NT2/D1 (cell line): ENCODE results near the gene TBC1D10A.

Experiments
- DNase-seq: peaks from one replicate; pipeline ENCODE4 v3.0.0-alpha.2; 2011; ENCODE audit warnings: low read depth, low spot score
- H3K27me3 ChIP-seq: 2 replicates; pipeline ENCODE4 v1.6.0; 2011; ENCODE audit warnings: mild to moderate bottlenecking; ENCODE audit not compliant: insufficient read length, insufficient read depth
- H3K36me3 ChIP-seq: 2 replicates; pipeline ENCODE4 v1.6.1; 2011; ENCODE audit warnings: mild to moderate bottlenecking, low read length, mixed read lengths; ENCODE audit not compliant: insufficient read depth, insufficient read length
- H3K4me1 ChIP-seq: 2 replicates; pipeline ENCODE4 v1.5.1; 2011; ENCODE audit not compliant: insufficient read depth, insufficient read length
- H3K4me3 ChIP-seq: 2 replicates; pipeline ENCODE4 v1.5.1; 2011; ENCODE audit warnings: low read depth; ENCODE audit not compliant: insufficient read length
- H3K9ac ChIP-seq: 2 replicates; pipeline ENCODE4 v1.6.0; 2011; ENCODE audit warnings: low read depth; ENCODE audit not compliant: insufficient read length
- H3K9me3 ChIP-seq: 2 replicates; pipeline ENCODE4 v1.5.1; 2011; ENCODE audit warnings: mild to moderate bottlenecking, low read length; ENCODE audit not compliant: insufficient read depth
- SUZ12 ChIP-seq: IDR thresholded peaks from 2 replicates; pipeline ENCODE4 v1.6.1; 2011; ENCODE audit not compliant: insufficient read length, insufficient read depth; ENCODE audit errors: extremely low read depth
- YY1 ChIP-seq: IDR thresholded peaks from 2 replicates; pipeline ENCODE4 v1.6.1; 2011; ENCODE audit not compliant: insufficient read length, insufficient read depth
- ZNF274 ChIP-seq: IDR thresholded peaks from 2 replicates; pipeline ENCODE4 v1.6.1; 2011; ENCODE audit warnings: mild to moderate bottlenecking, low read depth, low read length

Gene TBC1D10A

GRCh38 chr22:30260682-30261081 is 66.1 kb downstream of the TBC1D10A start:
- Histone ChIP-seq H3K36me3 (no peaks in the 10 kb centered on the region), H3K9ac (no peak overlapping the region), H3K4me1 (peaks cover 24% of the 10 kb centered on the region), H3K27me3 (no peaks in the 10 kb centered on the region), H3K9me3 (no peaks in the 10 kb centered on the region), H3K4me3 (no peak overlapping the region)
- TF ChIP-seq YY1: no peak
- no peak for TF ChIP-seq ZNF274
- TF ChIP-seq SUZ12: no peak
- DNase-seq: no peak

- TF ChIP-seq YY1: no peak
- TF ChIP-seq SUZ12: no peak
- no peak for TF ChIP-seq ZNF274
- Histone ChIP-seq H3K9me3 (no peaks in the 10 kb centered on the region), H3K4me3 (no peak overlapping the region), H3K36me3 (no peaks in the 10 kb centered on the region), H3K27me3 (no peaks in the 10 kb centered on the region), H3K4me1 (peaks cover 24% of the 10 kb centered on the region), H3K9ac (no peak overlapping the region)
- DNase-seq: no peak
Observed at GRCh38 chr22:30260276-30260675, 66.5 kb downstream of the TBC1D10A start.

- peaks cover 29% of the 10 kb centered on the region for H3K4me1 ChIP-seq
- H3K9ac ChIP-seq: no peak overlapping the region
Observed at GRCh38 chr22:30254314-30254713, 72.4 kb downstream of the TBC1D10A start.

GRCh38 chr22:30253205-30253852 is 73.4 kb downstream of the TBC1D10A start:
- H3K4me3 ChIP-seq: no peak overlapping the region
- H3K27me3 ChIP-seq: no peaks in the 10 kb centered on the region
- TF ChIP-seq YY1 (no peak), SUZ12 (no peak), ZNF274 (no peak)
- no peaks in the 10 kb centered on the region for H3K9me3 ChIP-seq
- H3K36me3 ChIP-seq: peaks cover 5% of the 10 kb centered on the region
- H3K9ac ChIP-seq: peak overlapping the region; percentile 50
- DNase-seq: no peak
- H3K4me1 ChIP-seq: peaks cover 31% of the 10 kb centered on the region

More at GRCh38 chr22:30254314-30254713, 72.4 kb downstream of the TBC1D10A start:
- H3K4me3 ChIP-seq: no peak overlapping the region
- no peak for TF ChIP-seq ZNF274
- TF ChIP-seq YY1: no peak
- TF ChIP-seq SUZ12: no peak
- no peaks in the 10 kb centered on the region for H3K27me3 ChIP-seq
- H3K36me3 ChIP-seq: peaks cover 5% of the 10 kb centered on the region
- no peak for DNase-seq
- no peaks in the 10 kb centered on the region for H3K9me3 ChIP-seq

- no peak for DNase-seq
- TF ChIP-seq ZNF274 (no peak), SUZ12 (no peak), YY1 (no peak)
- Histone ChIP-seq H3K9me3 (no peaks in the 10 kb centered on the region), H3K9ac (peak overlapping the region; percentile 50), H3K36me3 (peaks cover 5% of the 10 kb centered on the region), H3K4me1 (peaks cover 28% of the 10 kb centered on the region), H3K4me3 (no peak overlapping the region), H3K27me3 (no peaks in the 10 kb centered on the region)
Observed at GRCh38 chr22:30252411-30253204, 74.1 kb downstream of the TBC1D10A start.

GRCh38 chr22:30251711-30252110 is 75.0 kb downstream of the TBC1D10A start:
- H3K4me3 ChIP-seq: no peak overlapping the region
- TF ChIP-seq ZNF274 (no peak), SUZ12 (no peak), YY1 (no peak)
- no peaks in the 10 kb centered on the region for H3K27me3 ChIP-seq
- no peaks in the 10 kb centered on the region for H3K9me3 ChIP-seq
- H3K9ac ChIP-seq: no peak overlapping the region
- DNase-seq: no peak
- peaks cover 26% of the 10 kb centered on the region for H3K4me1 ChIP-seq
- H3K36me3 ChIP-seq: peaks cover 5% of the 10 kb centered on the region

GRCh38 chr22:30250661-30251267 is 76.0 kb downstream of the TBC1D10A start:
- Histone ChIP-seq H3K9me3 (no peaks in the 10 kb centered on the region), H3K4me1 (peaks cover 26% of the 10 kb centered on the region), H3K27me3 (peaks cover 6% of the 10 kb centered on the region), H3K36me3 (peaks cover 5% of the 10 kb centered on the region), H3K4me3 (no peak overlapping the region), H3K9ac (no peak overlapping the region)
- DNase-seq: no peak
- TF ChIP-seq ZNF274: no peak
- no peak for TF ChIP-seq YY1
- TF ChIP-seq SUZ12: no peak
